C1 segment of cervical spinal cord (tissue), 14 donors: ENCODE data around the gene TYMP.
"Not testable (repeated sequence)": the region's sequence is repeated elsewhere in the genome, so short reads cannot be mapped to it uniquely, and the experiment has no call there.

Source experiments
- DNase-seq, 14 donors: peaks; one replicate each; lab custom pipeline; 2025; lab: John Stamatoyannopoulos, UW

Gene TYMP

DNA sequence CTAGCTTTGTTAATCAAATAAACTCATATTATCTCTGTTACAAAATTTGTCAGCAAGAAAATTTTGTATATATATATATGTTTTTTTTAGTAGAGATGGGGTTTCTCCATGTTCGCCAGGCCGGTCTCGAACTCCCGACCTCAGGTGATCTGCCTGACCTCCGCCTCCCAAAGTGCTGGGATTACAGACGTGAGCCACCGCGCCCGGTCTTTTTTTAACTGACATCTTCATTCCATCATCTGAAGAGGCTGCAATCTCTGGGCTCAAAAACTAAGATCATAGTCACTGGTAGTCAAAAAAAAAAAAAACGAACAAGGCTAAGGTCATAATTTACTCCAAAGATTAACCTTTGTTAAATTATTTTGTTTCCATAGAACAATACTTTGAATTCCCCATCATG, 10.6 kb upstream of the TYMP start:
- DNase-seq = no peak

DNA sequence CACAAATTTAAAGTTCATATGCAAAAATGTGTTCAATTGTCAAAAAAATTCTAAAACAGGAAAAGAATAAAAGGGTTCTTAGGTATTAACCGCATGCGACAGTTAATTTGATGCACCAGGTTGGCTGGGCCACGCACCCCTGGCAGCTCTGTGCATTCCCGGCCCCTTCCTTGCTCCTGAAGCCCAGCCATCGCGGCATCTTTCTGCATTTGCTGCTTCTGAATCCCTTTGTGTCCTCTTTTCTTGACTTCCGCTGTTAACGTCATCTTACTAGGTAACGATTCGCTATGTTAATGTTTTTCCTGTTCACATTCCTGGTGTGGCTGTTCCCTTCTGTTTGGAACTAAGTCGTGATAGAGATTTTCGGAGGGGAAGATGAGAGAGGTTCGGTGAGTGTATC, 8.0 kb upstream of the TYMP start:
- DNase-seq = no peak

- no peak for DNase-seq
Observed at GRCh38 chr22:50536226-50536625, 6.4 kb upstream of the TYMP start.

DNA sequence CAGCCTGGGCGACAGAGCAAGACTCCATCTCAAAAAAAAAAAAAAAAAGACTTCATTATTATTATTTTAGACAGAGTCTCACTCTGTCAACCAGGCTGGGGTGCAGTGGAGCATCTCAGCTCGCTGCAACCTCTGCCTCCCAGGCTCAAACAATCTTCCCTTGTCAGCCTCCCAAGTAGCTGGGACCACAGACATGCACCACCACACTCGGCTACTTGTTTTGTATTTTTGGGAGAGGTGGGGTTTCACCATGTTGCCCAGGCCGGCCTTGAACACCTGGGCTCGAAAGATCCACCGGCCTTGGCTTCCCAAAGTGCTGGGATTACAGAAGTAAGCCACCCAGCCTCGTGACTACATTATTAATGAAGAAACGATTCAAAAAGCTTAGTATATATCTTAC, 5.3 kb upstream of the TYMP start:
- DNase-seq = no peak

DNA sequence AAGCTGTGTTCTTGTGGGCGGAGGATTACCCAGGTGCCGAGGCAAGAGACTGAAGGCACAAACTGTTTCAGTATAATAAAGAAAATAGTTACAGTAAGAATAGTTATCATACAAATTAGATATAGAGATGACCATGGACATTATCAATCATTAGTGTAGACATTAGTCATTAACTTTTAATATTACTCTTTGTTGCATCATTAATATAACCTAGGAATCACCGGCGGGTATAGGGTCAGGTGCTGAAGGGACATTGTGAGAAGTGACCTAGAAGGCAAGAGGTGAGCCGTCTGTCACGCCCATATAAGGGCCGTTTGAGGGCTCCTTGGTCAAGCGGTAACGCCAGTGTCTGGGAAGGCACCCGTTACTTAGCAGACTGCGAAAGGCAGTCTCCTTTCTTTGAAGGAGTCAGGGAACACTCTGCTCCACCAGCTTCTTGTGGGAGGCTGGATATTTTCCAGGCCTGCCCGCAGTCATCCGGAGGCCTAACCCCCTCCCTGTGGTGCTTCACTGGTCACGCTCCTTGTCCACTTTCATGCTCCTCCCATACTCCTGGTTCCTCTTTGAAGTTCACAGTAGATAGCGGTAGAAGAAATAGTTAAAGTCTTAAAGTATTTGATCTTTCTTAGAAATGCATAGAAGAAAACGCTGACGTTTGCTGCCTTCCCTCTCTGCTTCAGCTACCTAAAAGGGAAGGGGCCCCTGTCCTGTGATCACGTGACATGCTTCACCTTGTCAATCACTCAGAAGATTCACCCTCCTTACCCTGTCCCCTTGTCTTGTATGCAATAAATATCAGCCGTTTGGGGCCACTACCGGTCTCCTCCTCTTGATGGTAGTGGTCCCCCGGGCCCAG, 4.3 kb upstream of the TYMP start:
- not testable (repeated sequence) for DNase-seq

GRCh38 chr22:50532824-50533796, 3.3 kb upstream of the TYMP start:
- no peak for DNase-seq

GRCh38 chr22:50531962-50532674, 2.3 kb upstream of the TYMP start:
- peak in 1 of 14 donors; percentile 50 for DNase-seq

DNA sequence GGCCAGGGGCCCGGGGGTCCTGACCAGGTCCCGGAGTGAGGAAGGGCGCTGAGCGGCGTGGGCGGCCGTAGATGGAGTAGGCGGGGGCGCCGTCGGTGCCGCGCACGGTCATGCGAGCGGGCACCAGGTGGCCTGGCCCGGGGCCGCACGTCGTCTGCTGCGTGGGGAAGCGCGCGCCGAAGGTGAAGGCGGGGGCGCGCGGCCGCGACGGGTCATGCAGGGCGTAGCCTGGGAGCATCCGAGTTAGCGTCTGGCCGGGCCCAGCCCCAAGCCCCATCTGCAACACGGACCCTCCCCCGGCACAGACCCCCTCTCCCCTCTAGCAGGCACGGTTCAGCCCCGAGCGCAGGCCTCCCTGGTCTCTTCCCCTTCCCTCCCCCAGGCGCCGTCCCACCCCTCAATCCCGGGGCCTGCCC, 1.7 kb upstream of the TYMP start:
- DNase-seq = no peak

DNA sequence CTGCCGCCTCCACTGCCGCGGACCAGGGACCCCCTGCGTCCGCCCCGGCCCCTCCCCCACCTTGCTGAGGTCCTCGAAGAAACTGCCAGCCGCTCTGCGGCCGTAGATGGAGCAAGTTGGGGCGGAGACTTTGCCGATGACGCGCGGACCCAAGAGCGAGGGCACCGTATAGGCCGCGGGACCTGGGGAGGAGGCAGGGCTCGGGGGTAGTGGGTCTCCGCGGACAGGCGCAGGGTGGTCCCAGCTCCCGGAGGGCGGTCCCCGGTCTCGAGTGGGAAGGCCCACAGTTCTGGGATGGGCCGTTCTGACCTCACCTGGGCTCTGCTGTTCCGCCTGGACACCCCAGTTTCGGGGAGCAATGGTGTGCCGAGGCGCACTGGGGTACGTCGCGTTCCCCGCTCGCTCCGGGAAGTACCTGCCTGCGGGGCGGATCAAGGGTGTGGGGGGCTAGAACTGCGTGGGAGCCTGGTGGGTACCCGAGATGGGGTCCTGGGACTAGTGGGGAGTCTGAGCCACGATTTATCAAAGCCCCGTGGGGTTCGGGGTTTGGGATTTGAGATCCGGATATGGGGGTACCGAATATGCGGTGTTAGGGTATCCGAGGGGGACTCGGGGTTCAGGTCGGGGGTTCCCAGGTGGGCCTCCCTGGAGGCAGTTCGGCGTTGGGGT, 1.2 kb upstream of the TYMP start:
- peak in 2 of 14 donors; percentile 18 to 37 for DNase-seq

- no peak for DNase-seq
Observed at GRCh38 chr22:50530580-50530876, 716 bp upstream of the TYMP start.

GRCh38 chr22:50529416-50529896, 356 bp downstream of the TYMP start:
- DNase-seq = no peak

GRCh38 chr22:50528682-50529415, 963 bp downstream of the TYMP start:
- no peak for DNase-seq

GRCh38 chr22:50527921-50528681, 1.7 kb downstream of the TYMP start:
- no peak for DNase-seq

- DNase-seq = peak in 2 of 14 donors; percentile 45 to 67
Observed at GRCh38 chr22:50526834-50527801, 2.7 kb downstream of the TYMP start.

- peak in 9 of 14 donors; percentile 60 to 85 (median 74) for DNase-seq
Observed at GRCh38 chr22:50526108-50526833, 3.5 kb downstream of the TYMP start.

- peak in 3 of 14 donors; percentile 77 to 85 (median 84) for DNase-seq
Observed at GRCh38 chr22:50525858-50526107, 4.0 kb downstream of the TYMP start.

- DNase-seq = peak; percentile 68 to 97 (median 88)
Observed at GRCh38 chr22:50525104-50525857, 4.5 kb downstream of the TYMP start, which contains the start of gene SCO2. Gene SCO2 (minus strand): TSS chr22:50525598. CDS start chr22:50524411, 1,187 bp downstream.
